ENCODE data around the gene AK3.

AK3 gene

DNA sequence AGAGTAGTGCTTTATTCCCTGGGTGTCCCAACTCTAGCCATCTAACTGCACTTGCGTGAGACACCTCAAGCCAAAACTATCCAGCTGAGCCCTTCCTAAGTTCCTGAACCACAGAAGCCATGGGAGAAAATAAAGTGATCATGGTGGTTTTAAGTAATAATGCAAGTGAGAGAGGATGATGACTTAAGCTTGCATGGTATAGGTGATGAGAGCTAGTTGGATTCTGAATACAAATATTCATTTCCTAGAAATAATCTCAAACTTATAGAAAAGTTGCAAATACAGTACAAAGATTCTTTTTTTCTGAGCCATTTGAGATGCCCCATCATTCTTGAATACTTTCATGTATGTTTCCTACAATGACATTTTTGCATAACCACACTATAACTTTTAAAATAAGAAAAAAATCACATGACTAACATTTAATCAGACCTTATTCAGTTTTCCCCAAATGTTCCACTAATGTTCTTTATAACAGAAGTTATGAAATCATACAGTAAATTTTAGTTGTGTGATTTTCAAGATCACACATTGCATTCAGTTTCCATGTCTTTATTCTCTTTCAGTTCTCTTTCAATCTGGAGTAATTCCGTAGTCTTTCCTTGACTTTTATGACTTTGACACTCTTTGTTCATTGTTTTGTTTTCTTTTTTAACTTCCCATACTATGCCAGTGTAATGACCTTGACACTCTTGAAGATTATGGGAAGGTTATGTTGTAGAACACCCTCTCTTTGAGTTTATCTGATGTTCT lies 5.5 kb upstream of the AK3 start:
- FAIRE-seq: no peak

DNA sequence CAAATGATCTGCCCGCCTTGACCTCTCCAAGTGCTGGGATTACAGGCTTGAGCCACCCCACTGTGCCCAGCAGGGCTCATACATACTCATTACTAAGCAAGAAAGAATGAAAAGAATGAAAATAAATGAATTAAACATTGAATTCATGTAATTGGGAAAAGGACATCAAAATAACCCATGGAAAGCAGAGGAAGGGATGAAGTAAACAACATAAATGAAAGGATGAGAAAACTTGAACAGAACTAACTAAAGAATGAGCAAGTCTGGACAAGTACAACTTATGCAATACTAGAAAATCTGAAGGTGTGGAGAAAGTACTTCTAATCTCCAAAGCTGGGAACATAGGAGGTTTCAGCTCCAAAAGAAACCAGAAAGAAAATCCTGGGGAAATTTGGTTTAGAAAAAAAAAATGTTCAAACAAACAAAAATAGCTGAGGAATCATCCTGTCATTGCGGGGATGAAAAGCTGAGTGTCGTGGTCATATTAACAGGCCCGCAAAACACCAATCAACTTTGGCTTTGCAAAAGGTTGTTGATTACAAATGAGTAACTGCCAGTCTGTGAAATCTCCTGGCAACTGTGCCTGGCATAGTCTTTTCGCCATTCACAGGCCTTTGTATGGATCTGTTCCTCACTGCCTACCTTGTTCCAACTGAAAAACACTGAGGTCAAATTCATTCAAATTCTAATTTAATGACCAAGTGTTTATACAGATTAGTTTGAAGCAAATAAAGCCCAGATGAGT lies 2.3 kb upstream of the AK3 start:
- FAIRE-seq: no peak

DNA sequence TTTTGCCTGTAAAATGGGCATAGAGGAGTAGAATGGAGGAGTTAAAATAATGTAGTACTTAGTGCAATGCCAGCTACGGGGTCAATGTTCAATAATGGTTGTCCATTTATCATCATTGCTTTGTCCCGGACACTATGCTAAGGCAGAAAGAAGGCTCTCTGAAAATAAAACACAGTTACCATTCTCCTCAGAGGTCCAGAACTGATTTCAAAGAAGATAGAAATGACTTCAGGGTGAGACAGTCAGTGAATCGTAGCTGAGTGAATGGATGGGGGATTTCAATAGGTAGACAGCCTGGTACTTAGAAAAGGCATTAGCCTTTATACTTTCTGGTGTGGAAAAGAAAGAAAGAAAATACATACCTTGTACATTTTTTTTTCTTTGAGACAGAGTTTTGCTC lies 1.2 kb upstream of the AK3 start:
- FAIRE-seq: no peak

DNA sequence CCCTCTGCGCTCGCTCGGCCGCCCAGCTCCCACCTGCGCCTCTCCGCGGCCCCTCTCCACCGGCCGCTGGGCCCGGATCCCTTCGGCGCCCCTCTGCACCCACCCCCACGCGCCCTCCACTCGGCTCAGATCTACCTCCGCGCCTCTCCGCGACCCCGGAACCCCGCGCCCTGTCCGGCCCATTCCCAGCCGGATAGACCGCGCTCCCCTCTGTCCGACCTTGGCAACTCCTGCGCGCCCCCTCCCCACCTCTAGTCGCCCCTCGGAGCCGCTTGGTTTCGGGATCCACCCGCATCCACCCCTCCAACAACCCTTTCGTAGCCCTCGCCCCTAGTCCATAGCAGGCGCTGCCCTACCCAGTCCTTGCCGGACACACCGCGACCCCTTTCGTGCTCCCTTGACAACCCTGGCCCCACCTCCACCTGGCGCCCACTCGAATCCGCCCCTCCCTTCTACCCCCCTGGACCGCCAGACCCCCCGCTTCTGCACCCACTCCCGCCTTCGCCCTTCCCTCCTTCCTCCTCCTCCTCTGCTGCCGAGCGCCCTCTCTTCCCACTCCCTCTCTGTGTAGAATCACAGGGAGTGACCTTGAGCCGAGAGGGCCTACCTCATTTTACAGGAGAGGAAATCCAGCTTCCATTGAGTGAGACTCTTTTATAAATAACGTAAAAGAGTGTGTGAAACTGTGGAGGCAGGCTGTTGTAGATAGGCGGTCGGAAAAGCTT lies 525 bp upstream of the AK3 start:
- FAIRE-seq: no peak

DNA sequence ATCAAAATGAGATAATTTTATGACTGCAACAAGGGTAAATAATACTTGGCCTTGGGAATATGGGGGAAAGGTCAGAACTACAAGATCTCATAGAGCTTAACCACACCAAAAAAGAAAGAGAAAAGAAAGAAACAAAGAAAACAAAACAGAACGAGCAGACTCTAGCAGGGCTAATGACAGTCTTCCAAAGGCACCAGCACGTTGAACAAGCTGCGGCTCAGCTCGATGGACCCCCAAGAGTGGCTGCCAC lies 689 bp downstream of the AK3 start:
- no peak for FAIRE-seq

DNA sequence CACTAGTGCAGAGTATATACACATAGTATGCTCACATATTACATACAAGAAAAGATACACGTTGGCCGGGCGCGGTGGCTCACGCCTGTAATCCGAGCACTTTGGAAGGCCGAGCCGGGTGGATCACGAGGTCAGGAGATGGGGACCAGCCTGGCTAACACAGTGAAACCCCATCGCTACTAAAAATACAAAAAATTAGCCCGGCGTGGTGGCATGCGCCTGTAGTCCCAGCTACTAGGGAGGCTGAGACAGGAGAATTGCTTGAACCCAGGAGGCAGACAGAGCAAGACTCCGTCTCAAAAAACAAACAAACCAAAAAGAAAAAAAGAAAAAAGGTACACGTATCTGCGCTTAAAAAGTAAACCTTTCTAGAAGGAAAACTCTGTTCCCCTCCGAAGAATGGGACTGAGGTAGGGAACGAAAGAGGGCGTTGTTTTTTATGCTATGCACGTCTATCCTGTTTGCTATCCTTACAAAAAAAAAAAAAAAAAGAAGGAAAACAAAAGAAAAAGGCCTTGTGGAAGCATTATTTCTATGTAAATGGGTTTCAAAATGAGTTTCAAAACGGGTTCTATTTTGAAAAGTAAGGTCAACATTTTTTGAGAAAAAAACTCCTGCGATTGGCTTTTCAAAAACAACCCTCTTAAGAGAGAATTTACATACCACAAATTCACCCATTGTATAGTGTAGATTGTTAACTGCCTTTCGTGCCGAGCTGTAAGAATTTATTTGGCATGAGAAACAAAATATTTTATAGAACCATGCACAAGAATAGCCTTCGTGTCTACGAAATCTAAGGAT lies 1.2 kb downstream of the AK3 start:
- no peak for FAIRE-seq

DNA sequence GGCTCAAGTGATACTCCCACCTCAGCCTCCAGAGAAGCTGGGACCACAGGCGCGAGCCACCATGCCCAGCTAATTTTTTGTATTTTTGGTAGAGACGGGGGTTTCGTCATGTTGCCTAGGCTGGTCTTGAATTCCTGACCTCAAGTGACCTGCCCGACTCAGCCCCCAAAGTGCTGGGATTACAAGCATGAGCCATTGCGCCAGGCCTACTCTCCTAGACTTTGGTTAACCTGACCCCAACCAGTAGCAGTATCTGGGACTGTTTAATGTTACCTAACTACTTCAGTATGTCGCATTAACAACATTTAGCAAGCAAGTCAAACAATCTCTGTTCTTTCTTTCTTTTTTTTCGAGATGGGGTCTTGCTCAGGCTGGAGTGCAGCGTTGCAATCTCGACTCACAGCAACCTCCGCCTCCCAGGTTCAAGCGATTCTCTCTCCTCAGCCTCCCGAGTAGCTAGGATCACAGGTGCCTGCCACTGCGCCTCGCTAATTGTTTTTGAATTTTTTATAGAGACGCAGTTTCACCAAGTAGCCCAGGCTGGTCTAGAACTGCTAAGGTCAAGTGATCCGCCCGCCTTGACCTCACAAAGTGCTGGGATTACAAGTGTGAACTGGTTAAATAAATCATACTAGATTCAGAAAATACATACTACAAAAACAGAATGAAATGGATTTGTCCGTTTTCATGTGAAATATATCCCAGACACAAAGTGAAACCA lies 2.0 kb downstream of the AK3 start:
- FAIRE-seq: no peak

DNA sequence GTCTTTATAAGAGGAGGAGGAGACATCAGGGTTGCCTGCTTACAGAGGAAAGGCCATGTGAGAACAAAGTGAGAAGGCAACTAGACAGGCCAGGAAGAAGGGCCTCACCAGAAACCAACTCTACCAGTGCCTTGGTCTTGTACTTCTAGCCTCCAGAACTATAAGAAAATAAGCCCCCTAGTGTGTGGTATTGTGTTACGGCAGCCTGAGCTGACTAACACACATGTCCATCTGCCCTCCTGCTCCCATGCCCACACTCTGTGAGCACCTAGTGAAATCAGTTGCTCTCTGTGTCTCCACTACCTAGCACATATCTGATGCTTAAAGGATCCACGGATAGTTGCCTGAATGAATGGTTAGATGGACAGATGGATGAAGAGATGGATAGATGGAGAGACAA lies 6.9 kb downstream of the AK3 start:
- FAIRE-seq: no peak

DNA sequence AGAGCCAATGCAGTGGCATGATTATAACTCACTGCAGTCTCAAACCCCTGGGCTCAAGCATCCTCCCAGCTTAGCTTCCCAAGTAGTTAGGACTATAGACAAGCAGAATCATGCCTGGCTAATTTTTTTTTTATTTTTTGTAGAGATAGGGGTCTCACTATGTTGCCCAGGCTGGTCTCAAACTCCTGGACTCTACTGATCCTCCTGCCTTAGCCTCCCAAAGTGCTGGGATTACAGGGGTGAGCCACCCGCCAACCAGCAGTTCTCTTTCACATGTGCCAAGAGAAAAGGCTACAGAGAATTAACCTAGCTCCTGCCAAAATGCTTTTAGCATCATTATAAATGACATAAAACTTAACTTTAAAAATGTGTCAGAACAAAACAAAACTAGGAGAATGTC lies 8.1 kb downstream of the AK3 start:
- no peak for FAIRE-seq

DNA sequence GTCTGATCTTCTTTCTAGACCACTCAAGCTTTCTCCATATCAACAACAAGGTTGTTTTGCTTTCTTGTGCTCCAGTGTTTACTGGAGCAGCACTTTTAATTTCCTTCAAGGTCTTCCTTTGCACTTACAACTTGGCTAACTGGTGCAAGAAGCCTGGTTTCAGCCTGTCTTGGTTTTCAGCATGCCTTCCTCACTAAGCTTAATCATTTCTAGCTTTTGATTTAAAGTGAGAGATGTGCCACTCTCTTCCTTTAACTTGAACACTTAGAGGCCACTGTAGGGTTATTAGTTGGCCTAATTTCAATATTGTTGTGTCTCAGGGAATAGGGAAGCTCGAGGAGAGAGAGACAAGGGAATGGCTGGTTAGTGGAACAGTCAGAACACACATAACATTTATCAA lies 13.4 kb downstream of the AK3 start:
- no peak for FAIRE-seq

DNA sequence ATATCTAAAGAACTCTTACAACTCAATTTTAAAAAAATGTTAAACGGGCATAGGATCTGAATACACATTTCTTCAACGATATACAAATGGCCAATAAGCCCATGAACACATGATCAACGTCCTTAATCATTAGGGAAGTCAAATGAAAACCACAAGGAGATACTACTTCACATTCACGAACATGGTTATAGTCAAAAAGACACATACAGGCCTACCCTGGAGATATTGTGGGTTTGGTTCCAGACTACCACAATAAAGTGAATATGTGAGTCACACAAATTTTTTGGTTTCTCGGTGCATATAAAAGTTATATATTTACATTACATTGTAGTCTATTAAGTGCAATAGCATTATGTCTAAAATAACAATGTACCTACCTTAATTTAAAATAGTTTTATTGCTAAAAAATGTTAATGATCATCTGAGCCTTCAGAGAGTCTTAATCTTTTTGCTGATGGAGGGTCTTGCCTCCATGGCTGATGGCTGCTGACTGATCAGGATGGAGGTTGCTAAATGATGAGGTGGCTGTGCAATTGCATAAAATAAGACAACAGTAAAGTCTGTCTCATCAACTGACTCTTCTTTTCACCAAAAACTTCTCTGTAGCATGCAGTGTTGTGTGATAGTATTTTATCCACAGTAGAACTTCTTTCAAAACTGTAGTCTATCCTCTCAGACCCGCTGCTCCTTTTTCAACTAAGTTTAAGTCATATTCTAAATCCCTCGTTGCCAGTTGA lies 15.1 kb downstream of the AK3 start:
- no peak for FAIRE-seq

DNA sequence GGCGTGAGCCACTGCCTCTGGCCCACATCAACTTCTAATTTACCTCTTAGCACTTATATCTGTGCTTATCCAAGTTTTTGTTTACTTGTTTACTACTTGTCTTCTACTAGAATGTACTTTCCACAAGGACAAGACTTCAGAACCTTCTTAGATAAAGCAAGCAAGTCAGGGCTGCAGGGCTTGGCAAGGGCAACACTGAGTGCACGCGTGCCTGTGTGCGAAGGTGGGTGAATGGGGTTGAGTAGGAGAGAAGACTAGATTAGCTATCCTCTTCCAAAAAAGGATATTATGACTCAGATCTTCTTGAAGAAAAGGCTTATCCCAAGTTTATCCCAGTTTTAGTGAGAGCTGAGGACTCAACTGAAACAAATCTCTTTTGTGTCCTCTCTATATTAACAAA lies 19.3 kb downstream of the AK3 start:
- FAIRE-seq: no peak

DNA sequence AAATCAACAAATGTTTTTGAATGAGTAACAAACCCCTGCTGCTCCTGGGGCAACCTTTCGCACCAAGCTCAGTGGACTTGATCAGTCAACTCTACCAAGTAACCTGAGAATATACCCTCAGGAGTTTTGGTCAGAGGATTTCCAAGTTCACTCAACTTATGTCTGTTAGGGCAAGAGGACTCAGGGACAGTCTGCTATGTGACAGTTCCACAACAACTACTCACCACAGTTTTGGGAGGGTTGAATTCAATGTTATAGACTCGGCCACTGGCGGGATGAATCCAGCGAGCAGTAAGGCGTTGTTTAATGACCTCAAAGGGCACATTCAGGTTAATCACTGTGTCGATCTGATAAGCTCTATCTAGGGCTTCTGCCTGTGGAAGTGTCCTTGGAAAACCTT lies 22.1 kb downstream of the AK3 start:
- FAIRE-seq: no peak

DNA sequence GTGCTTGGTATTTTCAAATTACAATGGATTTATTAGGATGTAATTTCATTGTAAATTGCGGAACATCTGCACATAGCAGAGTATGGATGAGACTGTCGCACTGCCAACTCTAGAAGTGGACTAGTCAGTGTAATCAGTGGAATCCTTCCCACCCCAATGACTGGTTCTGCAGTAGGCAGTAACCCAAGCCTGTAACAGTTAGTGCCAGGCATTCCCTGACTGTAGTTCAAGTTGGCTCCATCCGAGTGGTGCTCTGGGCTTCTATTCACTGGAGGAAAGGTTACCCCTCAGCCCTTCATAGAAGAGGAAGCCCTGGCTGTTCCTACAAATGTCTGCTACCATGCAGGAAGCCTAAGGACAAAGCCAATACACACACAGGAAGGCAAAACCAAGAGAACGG lies 23.2 kb downstream of the AK3 start:
- FAIRE-seq: no peak

DNA sequence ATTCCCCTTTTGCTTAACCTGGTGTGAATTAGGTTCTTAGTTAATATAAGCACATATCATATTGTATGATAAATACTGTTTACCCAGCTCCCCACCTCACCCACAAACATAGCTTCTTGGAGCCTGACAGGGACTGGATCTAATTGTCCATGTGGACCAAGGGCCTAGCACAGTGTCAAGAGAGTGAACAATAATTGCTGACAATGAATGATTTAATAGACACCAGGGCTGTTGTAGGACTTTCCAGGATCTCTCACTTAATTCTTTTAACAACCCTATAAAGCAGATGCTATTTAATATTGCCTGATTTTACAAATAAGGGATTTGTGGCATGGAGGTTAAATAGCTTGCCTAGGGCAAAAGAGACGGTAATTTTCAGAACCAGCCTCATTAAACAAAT lies 24.8 kb downstream of the AK3 start:
- FAIRE-seq: no peak

DNA sequence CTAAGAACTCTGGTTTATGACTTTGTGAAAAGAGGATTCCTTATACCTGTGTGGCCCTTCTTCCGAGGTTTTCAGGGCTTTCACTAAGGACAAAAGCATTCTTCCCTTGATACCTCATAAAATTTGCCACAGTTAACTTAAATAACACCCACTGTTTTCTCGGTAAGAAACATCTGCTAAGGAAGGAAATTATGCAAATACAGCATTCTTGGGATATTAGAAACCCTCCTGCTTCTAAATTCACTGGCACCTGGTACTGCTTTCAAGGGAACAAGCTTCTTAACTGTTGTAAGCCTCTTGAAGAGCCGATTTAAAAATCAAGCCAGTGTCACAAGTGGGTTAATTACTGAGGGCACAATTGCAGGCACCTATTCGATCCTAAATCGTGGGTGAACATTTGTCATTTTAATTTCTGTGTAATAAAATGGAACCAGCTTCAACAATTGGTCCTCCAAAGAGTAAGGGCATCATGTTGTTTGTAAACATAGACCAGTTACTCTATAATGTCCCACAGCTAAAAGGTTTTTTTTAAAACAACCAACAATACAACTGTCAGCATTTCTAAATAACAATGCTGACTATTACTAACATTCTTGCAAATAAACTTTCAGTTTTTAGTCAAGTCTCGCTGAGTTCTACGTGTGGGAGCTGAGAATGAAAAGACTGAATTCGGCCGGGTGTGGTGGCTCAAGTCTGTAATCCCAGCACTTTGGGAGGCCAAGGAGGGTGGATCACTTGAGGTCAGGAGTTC lies 26.6 kb downstream of the AK3 start:
- no peak for FAIRE-seq

DNA sequence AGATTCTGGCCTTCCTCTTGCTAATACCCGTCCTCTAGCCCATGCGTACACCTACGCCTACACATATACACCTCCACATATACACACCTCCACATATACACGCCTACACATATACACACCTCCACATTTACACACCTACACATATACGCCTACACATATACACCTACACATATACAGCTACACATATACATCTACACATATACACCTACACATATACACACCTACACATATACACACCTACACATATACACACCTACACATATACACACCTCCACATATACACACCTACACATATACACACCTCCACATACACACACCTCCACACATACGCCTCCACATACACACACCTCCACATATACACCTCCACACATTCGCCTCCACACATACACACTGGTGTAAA lies 27.2 kb downstream of the AK3 start:
- no peak for FAIRE-seq

DNA sequence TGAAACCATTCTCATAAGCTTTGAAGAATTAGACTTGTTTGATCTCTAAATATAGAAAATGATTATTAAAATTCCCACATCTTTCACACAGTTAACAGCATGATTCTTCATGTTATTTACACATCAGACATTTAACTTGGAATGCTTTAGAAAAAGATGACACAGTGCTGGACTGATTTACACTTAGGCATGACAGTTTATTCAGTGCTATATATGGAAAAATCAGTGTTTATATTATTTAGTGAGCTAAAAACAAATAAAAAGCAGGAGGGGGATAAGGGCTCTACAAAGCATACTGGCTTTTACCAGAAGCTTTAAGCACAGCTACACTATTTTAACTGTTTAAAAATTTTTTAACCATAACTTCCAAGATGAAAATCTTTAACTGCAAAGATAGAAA lies 31.6 kb downstream of the AK3 start:
- FAIRE-seq: no peak

DNA sequence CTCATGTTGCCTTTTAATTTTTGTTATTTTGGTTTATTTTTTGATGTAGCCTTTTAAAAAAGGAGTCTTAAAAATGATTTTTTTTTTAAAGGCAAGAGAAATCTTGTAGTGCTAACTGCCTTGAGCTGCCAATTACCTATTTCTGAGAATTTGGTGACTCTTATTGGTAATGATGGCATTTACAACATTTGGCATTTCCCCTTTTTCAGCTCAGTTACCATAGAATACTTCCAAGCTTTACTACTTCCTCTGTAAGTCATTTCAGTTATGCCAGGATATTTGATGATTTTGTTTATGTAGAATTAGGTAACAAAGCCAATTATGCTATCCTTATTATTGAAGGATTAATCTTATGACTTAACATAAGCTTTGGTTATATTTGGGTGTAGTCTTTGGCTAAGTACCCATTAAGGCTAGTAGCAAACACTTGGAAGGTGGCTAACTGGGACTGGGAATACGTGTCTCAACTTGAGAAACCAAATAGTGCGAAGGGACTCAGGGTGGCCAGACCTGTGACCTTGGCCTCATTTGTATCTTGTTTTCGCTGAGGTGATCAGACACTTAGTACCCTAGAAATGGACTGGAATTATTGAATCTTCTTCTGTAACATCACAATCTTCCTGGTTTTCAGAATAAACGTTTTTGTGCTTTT lies 33.9 kb downstream of the AK3 start:
- FAIRE-seq: no peak

DNA sequence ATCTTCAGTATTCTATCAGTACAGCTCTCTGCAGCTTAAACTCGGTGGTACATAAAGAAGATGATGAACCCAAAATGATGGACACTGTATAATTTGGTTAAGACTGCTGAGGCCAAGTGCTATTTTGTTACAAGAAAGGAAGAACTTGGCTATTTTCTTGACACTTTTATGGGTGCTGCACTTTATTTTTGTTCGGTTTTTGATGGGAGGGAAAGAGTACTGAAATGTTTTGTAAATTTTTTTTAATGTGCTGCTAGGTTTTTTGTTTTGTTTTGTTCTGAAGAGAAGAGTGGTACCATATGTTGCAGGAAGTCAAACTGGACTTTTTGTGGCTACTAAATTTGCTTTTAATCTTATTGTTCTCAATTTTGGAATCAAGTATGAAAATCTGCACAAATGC lies 35.0 kb downstream of the AK3 start:
- FAIRE-seq: no peak

DNA sequence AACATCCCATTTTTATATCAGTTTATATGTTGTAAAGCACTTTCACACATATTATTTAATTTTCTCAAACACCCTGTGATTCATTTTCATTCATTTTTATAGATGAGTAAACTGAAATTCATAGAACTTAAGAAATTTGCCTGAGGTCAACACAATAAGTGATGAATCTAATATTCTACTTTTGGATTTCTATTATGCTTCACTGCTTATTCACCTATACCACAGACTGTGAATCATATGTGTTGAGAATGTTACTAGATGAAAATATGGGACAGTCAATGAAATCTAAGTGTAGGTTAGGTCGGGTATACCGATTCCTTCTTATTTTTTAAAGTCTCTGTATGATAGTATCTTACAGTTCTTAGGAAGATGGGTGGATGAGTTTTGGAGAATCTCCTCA lies 36.9 kb downstream of the AK3 start:
- no peak for FAIRE-seq
